GM23338 (cell line): Measurements from ENCODE around the gene PRMT1. TPM values are rescaled to one million over a fixed set of nuclear protein-coding genes. Genes with fewer than 3 reads are reported as not detected.

ENCODE experiments used
- ATAC-seq: fragments of 200-7000 bp; cut with Tn5 transposase; 3 replicates; pipeline ENCODE4 v1.9.1; 2020
- DNase-seq: peaks from one replicate; pipeline ENCODE4 v3.0.0-alpha.2; 2015; ENCODE audit warnings: low spot score
- H2AFZ ChIP-seq: fragments of 200-600 bp; sonication (generic); 2 replicates; pipeline ENCODE4 v1.8.0; 2016; ENCODE audit warnings: antibody characterized with exemption, mild to moderate bottlenecking, moderate library complexity
- H3F3A ChIP-seq: fragments of 200-600 bp; sonication (generic); replicated peaks from 2 replicates; pipeline ENCODE4 v1.8.0; 2017; ENCODE audit warnings: antibody characterized with exemption, mixed run types, low read depth
- H3K27ac ChIP-seq: fragments of 200-600 bp; sonication (generic); 2 replicates; pipeline ENCODE4 v1.6.1; 2016; ENCODE audit warnings: low read depth
- H3K27me3 ChIP-seq: fragments of 200-600 bp; sonication (generic); 2 replicates; pipeline ENCODE4 v1.8.0; 2016; ENCODE audit warnings: mild to moderate bottlenecking, mixed run types, moderate library complexity; ENCODE audit not compliant: insufficient read depth
- H3K36me3 ChIP-seq: fragments of 200-600 bp; sonication (generic); 2 replicates; pipeline ENCODE4 v1.8.0; 2016; ENCODE audit warnings: mild to moderate bottlenecking; ENCODE audit not compliant: insufficient read depth
- H3K4me1 ChIP-seq: fragments of 200-600 bp; sonication (generic); 2 replicates; pipeline ENCODE4 v1.8.0; 2016; ENCODE audit warnings: mild to moderate bottlenecking, moderate library complexity; ENCODE audit not compliant: insufficient read depth
- H3K4me2 ChIP-seq: fragments of 200-600 bp; sonication (generic); 2 replicates; pipeline ENCODE4 v1.7.1; 2017; ENCODE audit warnings: mixed run types
- H3K4me3 ChIP-seq: fragments of 200-600 bp; sonication (generic); 2 replicates; pipeline ENCODE4 v1.6.1; 2016; ENCODE audit warnings: mixed run types
- H3K79me2 ChIP-seq: fragments of 200-600 bp; sonication (generic); replicated peaks from 2 replicates; pipeline ENCODE4 v1.8.0; 2017; ENCODE audit warnings: mild to moderate bottlenecking; ENCODE audit not compliant: insufficient read depth
- H3K9me2 ChIP-seq: fragments of 200-600 bp; sonication (generic); 2 replicates; pipeline ENCODE4 v1.8.0; 2017; ENCODE audit not compliant: insufficient read depth
- H4K20me1 ChIP-seq: fragments of 200-600 bp; sonication (generic); replicated peaks from 2 replicates; pipeline ENCODE4 v1.8.0; 2017; ENCODE audit warnings: mild to moderate bottlenecking; ENCODE audit not compliant: insufficient read depth
- H3K27ac Mint-ChIP-seq: 2 replicates; pipeline ENCODE4 v1.8.0; 2020; ENCODE audit warnings: inconsistent platforms, mild to moderate bottlenecking, moderate library complexity, mixed read lengths
- H3K27me3 Mint-ChIP-seq: 3 replicates; pipeline ENCODE4 v1.8.0; 2022; ENCODE audit warnings: low read depth, mild to moderate bottlenecking, moderate library complexity, mixed read lengths, inconsistent platforms; ENCODE audit not compliant: insufficient read depth, poor library complexity
- H3K36me3 Mint-ChIP-seq: 3 replicates; pipeline ENCODE4 v1.8.0; 2021; ENCODE audit warnings: low read depth, mild to moderate bottlenecking, inconsistent platforms, moderate library complexity, mixed read lengths
- H3K4me1 Mint-ChIP-seq: 3 replicates; pipeline ENCODE4 v1.8.0; 2020; ENCODE audit warnings: mild to moderate bottlenecking, inconsistent platforms, mixed read lengths
- H3K4me3 Mint-ChIP-seq: 3 replicates; pipeline ENCODE4 v1.8.0; 2021; ENCODE audit warnings: moderate library complexity, mild to moderate bottlenecking, inconsistent platforms, mixed read lengths
- H3K9me3 Mint-ChIP-seq: 3 replicates; pipeline ENCODE4 v1.8.0; 2020; ENCODE audit warnings: moderate library complexity, mild to moderate bottlenecking, inconsistent platforms, mixed read lengths
- CREB1 ChIP-seq: fragments of 250-450 bp; sonication (Bioruptor Pico); IDR thresholded peaks from 2 replicates; pipeline ENCODE4 v1.5.0; 2020; ENCODE audit warnings: low read depth, mild to moderate bottlenecking, moderate library complexity
- CTCF ChIP-seq, 2 experiments: fragments of 200-600 bp in 1 of 2; sonication (generic) in 1 of 2; conservative IDR thresholded peaks; 2 replicates each; pipeline versions ENCODE4 v1.5.1 to v1.6.1; 2016 to 2017; ENCODE audit warnings: antibody characterized with exemption in 2 of 2, low read depth in 2 of 2, mild to moderate bottlenecking in 2 of 2, moderate library complexity in 1 of 2
- ETS1 ChIP-seq: IDR thresholded peaks from 2 replicates; pipeline ENCODE4 v1.6.1; 2016; ENCODE audit warnings: antibody characterized with exemption
- EZH2 ChIP-seq: fragments of 200-600 bp; sonication (generic); IDR thresholded peaks from one replicate; pipeline ENCODE4 v1.8.0; 2017; ENCODE audit warnings: antibody characterized with exemption, mild to moderate bottlenecking, low read depth; ENCODE audit not compliant: unreplicated experiment
- EZH2phosphoT487 ChIP-seq: fragments of 200-600 bp; sonication (generic); IDR thresholded peaks from one replicate; pipeline ENCODE4 v1.8.1; 2018; ENCODE audit warnings: antibody characterized with exemption; ENCODE audit not compliant: unreplicated experiment
- JUNB ChIP-seq: IDR thresholded peaks from one replicate; pipeline ENCODE4 v1.6.1; 2016; ENCODE audit warnings: antibody characterized with exemption; ENCODE audit not compliant: unreplicated experiment
- NANOG ChIP-seq: IDR thresholded peaks from 2 replicates; pipeline ENCODE4 v1.6.1; 2016; ENCODE audit warnings: antibody characterized with exemption, borderline replicate concordance
- POLR2AphosphoS5 ChIP-seq: IDR thresholded peaks from 2 replicates; pipeline ENCODE4 v1.6.1; 2016; ENCODE audit warnings: antibody characterized with exemption, low read depth
- REST ChIP-seq: IDR thresholded peaks from one replicate; pipeline ENCODE4 v1.6.1; 2018; ENCODE audit warnings: antibody characterized with exemption; ENCODE audit not compliant: unreplicated experiment
- STAT1 ChIP-seq: IDR thresholded peaks from one replicate; pipeline ENCODE4 v1.6.1; 2016; ENCODE audit warnings: antibody characterized with exemption; ENCODE audit not compliant: unreplicated experiment
- ZNF114 ChIP-seq: fragments of 250-450 bp; sonication (Bioruptor Pico); IDR thresholded peaks from 2 replicates; pipeline ENCODE4 v1.5.0; 2020; ENCODE audit warnings: mild to moderate bottlenecking, moderate library complexity
- ZNF331 ChIP-seq: fragments of 250-450 bp; sonication (Bioruptor Pico); IDR thresholded peaks from 2 replicates; pipeline ENCODE4 v1.5.0; 2020; ENCODE audit warnings: low read depth, mild to moderate bottlenecking, moderate library complexity
- ZNF462 ChIP-seq: fragments of 250-450 bp; sonication (Bioruptor Pico); IDR thresholded peaks from 2 replicates; pipeline ENCODE4 v1.5.0; 2020; ENCODE audit warnings: mild to moderate bottlenecking, moderate library complexity
- polyA plus RNA-seq: library from polyadenylated mRNA; unstranded; fragments of >200 nt; fragmentation: Nextera tagmentation; extraction: Ambion mirVana; gene quantifications from 2 replicates; pipeline ENCODE4 v1.2.1, GENCODE V29; 2016
- total RNA-seq: library from RNA; depleted of rRNA; stranded (reverse); fragments of >200 nt; shearing (Covaris generic); gene quantifications from 2 replicates; pipeline ENCODE4 v1.2.3, GENCODE V29; 2014

PRMT1 gene
- total and polyA plus RNA-seq, 2 experiments from 2014 or later = 590 to 700 TPM

GRCh38 chr19:49684983-49685553, 8.0 kb downstream of the PRMT1 start:
- peaks cover 72% of the 10 kb centered on the region for H3F3A ChIP-seq
- peaks cover 28% of the 10 kb centered on the region for H3K4me1 ChIP-seq
- H3K27ac ChIP-seq = peak overlapping the region; percentile 72
- peaks cover 44% of the 10 kb centered on the region for H3K36me3 ChIP-seq
- H3K9me2 ChIP-seq = no peaks in the 10 kb centered on the region
- no peak overlapping the region for H3K27ac Mint-ChIP-seq
- H3K79me2 ChIP-seq = peaks cover 38% of the 10 kb centered on the region
- no peaks in the 10 kb centered on the region; the same call in 2 of the 3 replicates for H3K9me3 Mint-ChIP-seq
- H3K4me1 Mint-ChIP-seq = peaks cover 51% of the 10 kb centered on the region
- ATAC-seq (no peak), DNase-seq (no peak)
- H3K4me3 Mint-ChIP-seq = peak overlapping the region; percentile 26; the same call in 1 of the 3 replicates
- H3K36me3 Mint-ChIP-seq = peaks cover 70% of the 10 kb centered on the region
- peaks cover 38% of the 10 kb centered on the region for H3K27me3 Mint-ChIP-seq
- no peak overlapping the region for H3K4me3 ChIP-seq
- TF ChIP-seq JUNB (no peak), ETS1 (no peak), EZH2phosphoT487 (no peak), STAT1 (no peak), ZNF462 (CRISPR knock-in tag) (no peak), NANOG (no peak), POLR2AphosphoS5 (no peak), ZNF114 (no peak), EZH2 (no peak), CREB1 (no peak), CTCF (conservative IDR thresholded peaks at IDR 0.05; ENCODE audit: low read depth in 2 of 2) (no peak), ZNF331 (no peak), REST (no peak)
- peaks cover 55% of the 10 kb centered on the region for H4K20me1 ChIP-seq
- no peak overlapping the region for H2AFZ ChIP-seq
- no peaks in the 10 kb centered on the region for H3K27me3 ChIP-seq
- no peak overlapping the region for H3K4me2 ChIP-seq
